Stimulated activated CD8-positive, alpha-beta memory T cell treated with anti-CD3 and anti-CD28 coated beads, Interleukin-4, amount 100 ng/mL, for 1 hour (primary cell): Measurements from ENCODE around the gene ZFAND4.
"Not testable (repeated sequence)": the region's sequence is repeated elsewhere in the genome, so short reads cannot be mapped to it uniquely, and the experiment has no call there.

ENCODE experiments used
- DNase-seq, 2 donors: peaks; one replicate each; pipeline ENCODE4 v3.0.0-alpha.2; 2020; ENCODE audit warnings: low read depth in 2 of 2, low spot score in 1 of 2

Gene ZFAND4

GRCh38 chr10:45672181-45673073 is at the start of gene ZFAND4:
Gene ZFAND4, minus strand, starts transcription at chr10:45672772. Its CDS starts 9,047 bp downstream, at chr10:45663725.
- peak; percentile 82 to 88 for DNase-seq

- not testable (repeated sequence) for DNase-seq
These were observed 48.9 kb upstream of the ZFAND4 start for GRCh38 chr10:45721503-45721902.

- DNase-seq = not testable (repeated sequence)
These were observed 45.1 kb upstream of the ZFAND4 start for GRCh38 chr10:45717642-45718041.

- not testable (repeated sequence) for DNase-seq
These were observed 44.5 kb upstream of the ZFAND4 start for GRCh38 chr10:45717053-45717452.

GRCh38 chr10:45711223-45711622 is 38.7 kb upstream of the ZFAND4 start:
- DNase-seq = not testable (repeated sequence)

GRCh38 chr10:45710200-45710796 is 37.7 kb upstream of the ZFAND4 start:
- DNase-seq = not testable (repeated sequence)

- DNase-seq = not testable (repeated sequence)
These were observed 5.9 kb upstream of the ZFAND4 start for GRCh38 chr10:45678467-45678866.

- no peak for DNase-seq
These were observed 2.8 kb upstream of the ZFAND4 start for GRCh38 chr10:45675388-45675787.

- DNase-seq = no peak
These were observed 589 bp upstream of the ZFAND4 start for GRCh38 chr10:45673074-45673648.

GRCh38 chr10:45671300-45671699 is 1.3 kb downstream of the ZFAND4 start:
- DNase-seq = not testable (repeated sequence)

GRCh38 chr10:45669897-45670296 is 2.7 kb downstream of the ZFAND4 start:
- DNase-seq = not testable (repeated sequence)

- no peak for DNase-seq
These were observed 11.6 kb downstream of the ZFAND4 start for GRCh38 chr10:45660876-45661411.

GRCh38 chr10:45657033-45657926 is 15.3 kb downstream of the ZFAND4 start:
- DNase-seq = no peak

GRCh38 chr10:45655219-45655618 is 17.4 kb downstream of the ZFAND4 start:
- no peak for DNase-seq

GRCh38 chr10:45654753-45655141 is 17.8 kb downstream of the ZFAND4 start:
- DNase-seq = not testable (repeated sequence)

- DNase-seq = no peak
These were observed 19.1 kb downstream of the ZFAND4 start for GRCh38 chr10:45653454-45653853.

GRCh38 chr10:45652511-45652910 is 20.1 kb downstream of the ZFAND4 start:
- no peak for DNase-seq

- no peak for DNase-seq
These were observed 23.3 kb downstream of the ZFAND4 start for GRCh38 chr10:45649296-45649695.

- DNase-seq = no peak
These were observed 25.5 kb downstream of the ZFAND4 start for GRCh38 chr10:45647118-45647517.

GRCh38 chr10:45646384-45647050 is 26.1 kb downstream of the ZFAND4 start:
- DNase-seq = no peak
